ENCODE measurements around the gene SLC41A3.

Gene SLC41A3

DNA sequence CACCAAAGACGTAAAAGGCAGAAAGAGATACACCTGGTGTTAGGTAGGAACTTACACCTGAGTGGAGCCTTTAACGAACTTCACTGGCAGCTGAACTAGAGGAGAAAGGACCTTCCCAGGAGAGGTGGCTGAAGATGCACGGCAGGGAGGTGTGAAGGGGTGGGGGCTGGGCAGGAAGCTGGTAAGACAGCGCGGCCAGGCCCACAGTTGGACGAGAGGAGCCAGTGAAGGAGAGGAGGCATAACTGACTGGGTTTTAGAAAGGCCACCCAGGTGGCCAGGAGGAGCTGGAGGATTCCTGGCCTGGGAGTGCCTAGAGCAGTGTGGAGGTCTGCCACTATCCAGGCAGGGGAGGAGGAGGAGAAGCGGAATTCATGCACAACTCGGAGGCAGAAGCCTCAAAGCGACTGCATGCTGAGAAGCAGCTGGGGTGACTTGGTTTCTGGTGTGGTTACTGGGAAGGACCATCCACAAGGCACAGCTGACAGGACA is 51.9 kb downstream of the SLC41A3 start:
- H3K27ac ChIP-seq: no peak overlapping the region
- H3K9me3 ChIP-seq: no peaks in the 10 kb centered on the region
- H3K4me1 ChIP-seq (ENCODE audit: control insufficient read depth in 1 of 2, insufficient read depth in 1 of 2, low read depth in 1 of 2, low read length in 1 of 2): no peaks in the 10 kb centered on the region
- H3K36me3 ChIP-seq: no peaks in the 10 kb centered on the region
- H3K27me3 ChIP-seq: no peaks in the 10 kb centered on the region
- H3K4me3 ChIP-seq (ENCODE audit: low read depth in 1 of 2, low read length in 1 of 2): no peak overlapping the region
- TF ChIP-seq, protein P1, sequence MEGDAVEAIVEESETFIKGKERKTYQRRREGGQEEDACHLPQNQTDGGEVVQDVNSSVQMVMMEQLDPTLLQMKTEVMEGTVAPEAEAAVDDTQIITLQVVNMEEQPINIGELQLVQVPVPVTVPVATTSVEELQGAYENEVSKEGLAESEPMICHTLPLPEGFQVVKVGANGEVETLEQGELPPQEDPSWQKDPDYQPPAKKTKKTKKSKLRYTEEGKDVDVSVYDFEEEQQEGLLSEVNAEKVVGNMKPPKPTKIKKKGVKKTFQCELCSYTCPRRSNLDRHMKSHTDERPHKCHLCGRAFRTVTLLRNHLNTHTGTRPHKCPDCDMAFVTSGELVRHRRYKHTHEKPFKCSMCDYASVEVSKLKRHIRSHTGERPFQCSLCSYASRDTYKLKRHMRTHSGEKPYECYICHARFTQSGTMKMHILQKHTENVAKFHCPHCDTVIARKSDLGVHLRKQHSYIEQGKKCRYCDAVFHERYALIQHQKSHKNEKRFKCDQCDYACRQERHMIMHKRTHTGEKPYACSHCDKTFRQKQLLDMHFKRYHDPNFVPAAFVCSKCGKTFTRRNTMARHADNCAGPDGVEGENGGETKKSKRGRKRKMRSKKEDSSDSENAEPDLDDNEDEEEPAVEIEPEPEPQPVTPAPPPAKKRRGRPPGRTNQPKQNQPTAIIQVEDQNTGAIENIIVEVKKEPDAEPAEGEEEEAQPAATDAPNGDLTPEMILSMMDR (IDR thresholded peaks at IDR 0.05): no peak

DNA sequence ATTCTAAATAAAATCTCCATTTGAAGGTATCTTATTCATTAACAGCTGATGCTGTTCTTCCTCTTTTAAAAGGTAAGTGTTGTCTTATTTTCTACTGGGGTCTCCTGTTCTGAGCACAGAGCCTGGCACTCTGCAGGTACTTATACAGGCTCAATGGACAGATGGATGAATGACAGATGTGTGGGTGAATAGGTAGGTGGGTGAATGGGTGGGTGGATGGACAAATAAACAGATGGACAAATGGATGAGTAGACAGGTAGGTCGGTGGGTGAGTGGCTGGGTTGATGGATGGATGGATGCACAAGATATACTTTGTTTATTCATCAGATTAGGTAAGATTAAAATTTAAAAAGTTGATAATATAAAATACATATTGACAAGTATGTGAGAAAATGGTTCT is 53.5 kb downstream of the SLC41A3 start:
- TF ChIP-seq, protein P1 (IDR thresholded peaks at IDR 0.05): no peak
- no peaks in the 10 kb centered on the region for H3K27me3 ChIP-seq
- H3K36me3 ChIP-seq: no peaks in the 10 kb centered on the region

DNA sequence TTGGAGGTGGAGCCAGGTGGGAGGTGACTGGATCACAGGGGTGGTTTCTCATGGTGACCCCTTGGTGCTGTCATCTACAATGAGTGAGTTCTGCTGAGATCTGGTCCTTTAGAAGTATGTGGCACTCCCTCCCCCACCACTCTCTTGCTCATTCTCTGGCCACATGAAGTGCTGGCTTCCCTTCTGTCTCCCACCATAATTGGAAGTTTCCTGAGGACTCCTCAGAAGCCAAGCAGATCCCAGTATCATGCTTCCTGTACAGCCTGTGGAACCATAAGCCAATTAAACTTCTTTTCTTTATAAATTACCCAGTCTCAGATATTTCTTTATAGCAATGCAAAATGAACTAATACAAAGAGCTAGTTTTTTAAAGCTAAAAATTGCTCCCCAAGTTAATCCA is 54.7 kb downstream of the SLC41A3 start:
- H3K9me3 ChIP-seq: no peaks in the 10 kb centered on the region
- H3K27ac ChIP-seq: no peak overlapping the region
- H3K4me1 ChIP-seq (ENCODE audit: control insufficient read depth in 1 of 2, insufficient read depth in 1 of 2, low read depth in 1 of 2, low read length in 1 of 2): no peaks in the 10 kb centered on the region
- H3K36me3 ChIP-seq: no peaks in the 10 kb centered on the region
- no peak overlapping the region for H3K4me3 ChIP-seq (ENCODE audit: low read depth in 1 of 2, low read length in 1 of 2)
- TF ChIP-seq, protein P1 (IDR thresholded peaks at IDR 0.05): no peak
- no peaks in the 10 kb centered on the region for H3K27me3 ChIP-seq

More for the DNA sequence above, 53.5 kb downstream of the SLC41A3 start:
- Histone ChIP-seq H3K27ac (no peak overlapping the region), H3K9me3 (no peaks in the 10 kb centered on the region), H3K4me1 (ENCODE audit: control insufficient read depth in 1 of 2, insufficient read depth in 1 of 2, low read depth in 1 of 2, low read length in 1 of 2) (no peaks in the 10 kb centered on the region), H3K4me3 (ENCODE audit: low read depth in 1 of 2, low read length in 1 of 2) (no peak overlapping the region)

DNA sequence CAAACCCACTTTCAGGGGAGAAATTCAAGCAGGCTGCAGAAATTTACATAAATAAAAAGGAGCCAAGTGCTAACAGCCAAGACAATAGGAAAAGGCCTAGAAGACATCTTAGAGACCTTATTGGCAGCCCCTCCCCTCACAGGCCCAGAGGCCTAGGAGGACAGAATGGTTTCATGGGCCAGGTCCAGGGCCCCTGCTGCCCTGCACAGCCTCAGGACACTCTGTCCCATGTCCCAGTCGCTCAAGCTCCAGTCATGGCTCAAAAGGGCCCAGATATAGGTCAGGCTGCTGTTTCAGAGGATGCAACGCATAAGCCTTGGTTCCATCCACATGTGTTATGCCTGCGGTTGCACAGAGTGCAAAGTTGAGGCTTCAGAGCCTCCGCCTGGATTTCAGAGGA is 55.8 kb downstream of the SLC41A3 start:
- Histone ChIP-seq H3K4me1 (ENCODE audit: control insufficient read depth in 1 of 2, insufficient read depth in 1 of 2, low read depth in 1 of 2, low read length in 1 of 2) (no peaks in the 10 kb centered on the region), H3K9me3 (no peaks in the 10 kb centered on the region), H3K27me3 (no peaks in the 10 kb centered on the region), H3K27ac (no peak overlapping the region), H3K36me3 (no peaks in the 10 kb centered on the region), H3K4me3 (ENCODE audit: low read depth in 1 of 2, low read length in 1 of 2) (no peak overlapping the region)
- TF ChIP-seq, protein P1 (IDR thresholded peaks at IDR 0.05): no peak

DNA sequence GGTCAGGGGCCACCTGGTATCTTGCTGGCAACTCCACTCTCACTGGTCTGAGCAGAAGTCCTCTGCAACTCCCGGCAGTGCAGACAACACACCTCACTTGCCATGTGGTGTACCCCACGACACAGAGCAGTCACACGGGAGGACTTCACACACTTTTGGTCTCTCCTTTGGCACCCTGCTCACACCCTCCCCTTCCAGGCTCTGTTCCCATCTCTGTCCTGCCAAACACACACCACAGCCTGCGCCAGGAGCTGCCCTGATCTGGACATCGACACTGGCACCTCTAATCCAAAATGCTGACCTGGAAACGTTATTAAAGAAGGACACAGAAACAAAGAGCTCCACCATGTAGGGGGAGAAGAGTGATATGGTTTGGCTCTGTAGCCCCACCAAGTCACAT is 57.2 kb downstream of the SLC41A3 start:
- no peaks in the 10 kb centered on the region for H3K4me1 ChIP-seq (ENCODE audit: control insufficient read depth in 1 of 2, insufficient read depth in 1 of 2, low read depth in 1 of 2, low read length in 1 of 2)
- no peaks in the 10 kb centered on the region for H3K9me3 ChIP-seq
- H3K36me3 ChIP-seq: no peaks in the 10 kb centered on the region
- TF ChIP-seq, protein P1 (IDR thresholded peaks at IDR 0.05): no peak
- no peaks in the 10 kb centered on the region for H3K27me3 ChIP-seq
- no peak overlapping the region for H3K4me3 ChIP-seq (ENCODE audit: low read depth in 1 of 2, low read length in 1 of 2)
- no peak overlapping the region for H3K27ac ChIP-seq

DNA sequence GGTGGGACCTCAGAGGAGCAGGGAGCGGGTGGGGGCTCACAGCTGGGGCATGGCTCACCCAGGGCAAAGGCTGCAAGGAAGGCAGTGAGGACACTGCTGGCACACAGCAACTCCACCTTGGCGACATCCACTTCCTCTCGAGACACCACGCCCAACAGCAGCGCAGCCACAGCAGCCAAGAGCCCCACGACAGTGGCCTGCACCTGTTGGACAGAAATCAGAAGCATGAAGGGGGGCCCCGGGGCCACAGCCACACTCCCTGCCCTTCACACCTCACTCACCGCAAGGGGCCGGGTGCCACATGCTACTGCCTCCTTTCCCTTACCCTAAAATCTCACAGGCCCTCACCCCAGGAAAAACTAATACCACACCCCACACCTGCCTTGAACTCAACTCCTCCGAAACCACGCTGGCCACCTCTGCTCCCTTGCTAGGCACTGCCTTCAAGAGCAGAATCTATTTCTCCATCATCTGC is 57.6 kb downstream of the SLC41A3 start:
- no peaks in the 10 kb centered on the region for H3K36me3 ChIP-seq
- TF ChIP-seq, protein P1 (IDR thresholded peaks at IDR 0.05): no peak

More for the DNA sequence above, 57.6 kb downstream of the SLC41A3 start:
- Histone ChIP-seq H3K4me1 (ENCODE audit: control insufficient read depth in 1 of 2, insufficient read depth in 1 of 2, low read depth in 1 of 2, low read length in 1 of 2) (no peaks in the 10 kb centered on the region), H3K9me3 (no peaks in the 10 kb centered on the region), H3K27ac (no peak overlapping the region), H3K4me3 (ENCODE audit: low read depth in 1 of 2, low read length in 1 of 2) (no peak overlapping the region), H3K27me3 (no peaks in the 10 kb centered on the region)
